HEK293T (cell line): ENCODE measurements around the gene CCT6A.
"Not testable (repeated sequence)": the region's sequence is repeated elsewhere in the genome, so short reads cannot be mapped to it uniquely, and the experiment has no call there.

Source experiments
- CTCF ChIA-PET: fragments of 350-600 bp; formaldehyde crosslinking; extraction: SDS; loops from one replicate; lab custom pipeline; 2021; ENCODE audit warnings: antibody characterized with exemption, inconsistent platforms; lab: Yijun Ruan, JAX
- POLR2A ChIA-PET: fragments of 350-600 bp; formaldehyde crosslinking; extraction: SDS; loops from one replicate; lab custom pipeline; 2020; ENCODE audit warnings: antibody characterized with exemption, inconsistent platforms; lab: Yijun Ruan, JAX
- DNase-seq: peaks from one replicate; pipeline ENCODE4 v3.0.0; 2012; ENCODE audit warnings: mixed read lengths; ENCODE audit errors: extremely low spot score
- ARNT ChIP-seq: fragments of 450-650 bp; IDR thresholded peaks from 2 replicates; pipeline ENCODE4 v1.6.1; 2017; ENCODE audit warnings: mild to moderate bottlenecking
- BHLHE40 ChIP-seq: fragments of 450-650 bp; IDR thresholded peaks from 2 replicates; pipeline ENCODE4 v1.6.1; 2016; ENCODE audit warnings: mild to moderate bottlenecking, moderate library complexity, borderline replicate concordance
- CTBP1 ChIP-seq: fragments of 450-650 bp; IDR thresholded peaks from 2 replicates; pipeline ENCODE4 v1.6.1; 2016; ENCODE audit warnings: borderline replicate concordance
- ELF4 ChIP-seq: fragments of 450-650 bp; IDR thresholded peaks from 2 replicates; pipeline ENCODE4 v1.6.1; 2017; ENCODE audit warnings: antibody characterized with exemption
- FOXA1 ChIP-seq: fragments of 450-650 bp; IDR thresholded peaks from 2 replicates; pipeline ENCODE4 v1.6.1; 2016; ENCODE audit warnings: mild to moderate bottlenecking
- FOXK2 ChIP-seq: fragments of 450-650 bp; IDR thresholded peaks from 2 replicates; pipeline ENCODE4 v1.6.1; 2016; ENCODE audit warnings: mild to moderate bottlenecking
- FOXM1 ChIP-seq: fragments of 450-650 bp; IDR thresholded peaks from 2 replicates; pipeline ENCODE4 v1.6.1; 2017; ENCODE audit warnings: mild to moderate bottlenecking, borderline replicate concordance
- HDGF ChIP-seq: fragments of 450-650 bp; IDR thresholded peaks from 2 replicates; pipeline ENCODE4 v1.6.1; 2017; ENCODE audit warnings: antibody characterized with exemption, borderline replicate concordance
- L3MBTL2 ChIP-seq: fragments of 450-650 bp; conservative IDR thresholded peaks from 2 replicates; pipeline ENCODE4 v1.6.1; 2016; ENCODE audit warnings: mild to moderate bottlenecking
- LEF1 ChIP-seq: fragments of 450-650 bp; IDR thresholded peaks from 2 replicates; pipeline ENCODE4 v1.6.1; 2017; ENCODE audit warnings: mild to moderate bottlenecking, borderline replicate concordance
- NFRKB ChIP-seq: fragments of 450-650 bp; IDR thresholded peaks from 2 replicates; pipeline ENCODE4 v1.6.1; 2016; ENCODE audit warnings: mild to moderate bottlenecking, moderate library complexity
- SP1 ChIP-seq: fragments of 450-650 bp; IDR thresholded peaks from 2 replicates; pipeline ENCODE4 v1.6.1; 2017
- SUZ12 ChIP-seq: fragments of 450-650 bp; IDR thresholded peaks from 2 replicates; pipeline ENCODE4 v1.6.1; 2016; ENCODE audit warnings: mild to moderate bottlenecking
- TARDBP ChIP-seq: fragments of 450-650 bp; IDR thresholded peaks from 2 replicates; pipeline ENCODE4 v1.6.1; 2016
- ZNF384 ChIP-seq: fragments of 450-650 bp; IDR thresholded peaks from 2 replicates; pipeline ENCODE4 v1.6.1; 2016
- TF ChIP-seq, protein P1 (sequence below): fragments of 450-650 bp; IDR thresholded peaks from 2 replicates; pipeline ENCODE4 v1.6.1; 2016

The CCT6A gene

GRCh38 chr7:56051053-56051338 is 569 bp upstream of the CCT6A start:
- CTCF ChIA-PET, result interaction anchor here (0.6 to 1.5 kb wide), 3 partner anchors 12 to 438 kb away, joined by 3 to 4 read pairs (median 3); no protein-coding TSS in a partner anchor
- TF ChIP-seq SP1, result no peak
- no peak for TF ChIP-seq FOXM1
- TF ChIP-seq, protein P1, sequence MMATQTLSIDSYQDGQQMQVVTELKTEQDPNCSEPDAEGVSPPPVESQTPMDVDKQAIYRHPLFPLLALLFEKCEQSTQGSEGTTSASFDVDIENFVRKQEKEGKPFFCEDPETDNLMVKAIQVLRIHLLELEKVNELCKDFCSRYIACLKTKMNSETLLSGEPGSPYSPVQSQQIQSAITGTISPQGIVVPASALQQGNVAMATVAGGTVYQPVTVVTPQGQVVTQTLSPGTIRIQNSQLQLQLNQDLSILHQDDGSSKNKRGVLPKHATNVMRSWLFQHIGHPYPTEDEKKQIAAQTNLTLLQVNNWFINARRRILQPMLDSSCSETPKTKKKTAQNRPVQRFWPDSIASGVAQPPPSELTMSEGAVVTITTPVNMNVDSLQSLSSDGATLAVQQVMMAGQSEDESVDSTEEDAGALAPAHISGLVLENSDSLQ, result no peak
- TF ChIP-seq SUZ12, result no peak
- TF ChIP-seq NFRKB, result no peak
- TF ChIP-seq BHLHE40, result no peak
- no peak for TF ChIP-seq HDGF
- TF ChIP-seq FOXK2, result no peak
- no peak for TF ChIP-seq FOXA1
- no peak for TF ChIP-seq L3MBTL2
- no peak for TF ChIP-seq ELF4
- TF ChIP-seq LEF1, result no peak
- TF ChIP-seq ZNF384, result no peak
- TF ChIP-seq TARDBP, result no peak
- TF ChIP-seq ARNT, result no peak
- no peak for TF ChIP-seq CTBP1
- no peak for DNase-seq
- POLR2A ChIA-PET, result interaction anchor here (0.8 to 2.6 kb wide), 20 partner anchors 8 to 1292 kb away, joined by 3 to 79 read pairs (median 4); partner anchors contain the start of genes CHCHD2, NIPSNAP2, SEC61G and SUMF2

DNA sequence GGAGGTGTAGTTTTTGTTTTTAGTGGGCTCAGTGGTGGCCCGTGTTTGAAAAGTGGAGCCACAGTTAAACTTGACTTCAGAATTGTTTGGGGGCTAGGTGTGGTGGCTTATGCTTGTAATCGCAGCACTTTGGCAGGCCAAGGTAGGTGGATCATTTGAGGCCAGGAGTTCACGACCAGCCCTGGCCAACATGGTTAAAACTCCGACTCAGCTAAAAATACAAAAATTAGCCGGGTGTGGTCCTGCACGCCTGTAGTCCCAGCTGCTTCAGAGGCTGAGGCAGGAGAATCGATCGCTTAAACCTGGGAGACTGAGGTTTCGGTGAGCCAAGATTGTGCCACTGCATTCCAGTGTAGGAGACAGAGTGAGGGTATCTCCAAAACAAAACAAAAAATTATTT is 1.8 kb downstream of the CCT6A start:
- no peak for DNase-seq
- POLR2A ChIA-PET, result interaction anchor here (1.6 to 3.3 kb wide), 2 partner anchors 10 to 11 kb away, joined by 5 to 12 read pairs; partner anchors contain the start of gene SUMF2
- CTCF ChIA-PET, result no interaction called here
- TF ChIP-seq SUZ12 (no peak), ELF4 (no peak), ARNT (no peak), SP1 (no peak), NFRKB (no peak), LEF1 (no peak), BHLHE40 (no peak), L3MBTL2 (no peak), FOXA1 (no peak), HDGF (no peak), CTBP1 (no peak)
- TF ChIP-seq, protein P1, result no peak

- TF ChIP-seq BHLHE40, result no peak
- no peak for TF ChIP-seq FOXM1
- no peak for TF ChIP-seq ELF4
- TF ChIP-seq FOXK2, result no peak
- no peak for TF ChIP-seq ZNF384
- TF ChIP-seq HDGF, result no peak
- no peak for TF ChIP-seq FOXA1
- no peak for TF ChIP-seq L3MBTL2
- TF ChIP-seq SP1, result no peak
- TF ChIP-seq, protein P1, result no peak
- no peak for TF ChIP-seq SUZ12
- no peak for TF ChIP-seq LEF1
- TF ChIP-seq CTBP1, result no peak
- TF ChIP-seq ARNT, result no peak
- no peak for TF ChIP-seq TARDBP
- POLR2A ChIA-PET, result interaction anchor here (1.6 to 3.3 kb wide), 2 partner anchors 9 to 11 kb away, joined by 5 to 12 read pairs; partner anchors contain the start of gene SUMF2
- CTCF ChIA-PET, result no interaction called here
- no peak for DNase-seq
These were observed 2.4 kb downstream of the CCT6A start for GRCh38 chr7:56053993-56054392.

- CTCF ChIA-PET, result interaction anchor here (1.0 kb wide), 1 partner anchor 11 kb away, joined by 3 read pairs; the partner anchor contains the start of genes CCT6A and PSPH
- no peak for DNase-seq
- POLR2A ChIA-PET, result interaction anchor here (1.2 to 7.8 kb wide), 2 partner anchors 8 to 11 kb away, joined by 5 to 79 read pairs; partner anchors contain the start of genes CCT6A and PSPH
- TF ChIP-seq ZNF384, result no peak
These were observed 10.8 kb downstream of the CCT6A start for GRCh38 chr7:56062382-56062781.

DNA sequence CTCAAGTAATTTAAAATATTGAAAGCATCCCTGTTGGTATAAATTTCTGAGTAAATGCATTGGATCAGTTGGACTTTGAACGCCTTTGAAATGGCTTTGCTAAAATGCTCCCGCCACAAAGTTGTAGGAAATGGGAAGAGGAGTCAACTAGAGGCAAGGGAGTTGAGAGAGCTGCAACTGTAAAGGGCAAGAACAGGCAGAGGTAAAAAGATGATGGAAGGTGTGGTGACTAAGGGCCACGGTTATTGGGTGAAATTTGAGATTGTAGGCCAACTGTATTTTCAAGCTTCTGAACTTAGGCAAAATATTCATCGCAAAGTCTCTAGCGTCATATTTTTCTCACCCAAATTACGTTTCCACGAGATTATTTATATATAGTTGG is 11.9 kb downstream of the CCT6A start:
- CTCF ChIA-PET, result interaction anchor here (1.0 kb wide), 1 partner anchor 11 kb away, joined by 3 read pairs; no protein-coding TSS in a partner anchor
- TF ChIP-seq L3MBTL2 (0 out of 2 replicates have a peak, but pooled peaks have one; percentile 10), HDGF (no peak), ZNF384 (no peak)
- DNase-seq, result no peak
- POLR2A ChIA-PET, result interaction anchor here (0.7 to 7.8 kb wide), 6 partner anchors 9 to 107 kb away, joined by 3 to 79 read pairs (median 5); partner anchors contain the start of genes CCT6A and PSPH

- ChIA-PET POLR2A (interaction anchor here (0.7 to 7.8 kb wide), 6 partner anchors 10 to 107 kb away, joined by 3 to 79 read pairs (median 5); partner anchors contain the start of genes CCT6A and PSPH), CTCF (interaction anchor here (1.0 to 1.9 kb wide), 2 partner anchors 10 kb away, joined by 3 to 10 read pairs; no protein-coding TSS in a partner anchor)
- peak; percentile 94 for DNase-seq
- TF ChIP-seq ELF4 (0 out of 2 replicates have a peak, but pooled peaks have one; percentile 36), FOXA1 (no peak)
These were observed 12.5 kb downstream of the CCT6A start, which contains the start of gene SUMF2 for GRCh38 chr7:56063882-56064625. Gene SUMF2, plus strand, starts transcription at chr7:56064286. Its CDS starts 26 bp downstream, at chr7:56064312.

DNA sequence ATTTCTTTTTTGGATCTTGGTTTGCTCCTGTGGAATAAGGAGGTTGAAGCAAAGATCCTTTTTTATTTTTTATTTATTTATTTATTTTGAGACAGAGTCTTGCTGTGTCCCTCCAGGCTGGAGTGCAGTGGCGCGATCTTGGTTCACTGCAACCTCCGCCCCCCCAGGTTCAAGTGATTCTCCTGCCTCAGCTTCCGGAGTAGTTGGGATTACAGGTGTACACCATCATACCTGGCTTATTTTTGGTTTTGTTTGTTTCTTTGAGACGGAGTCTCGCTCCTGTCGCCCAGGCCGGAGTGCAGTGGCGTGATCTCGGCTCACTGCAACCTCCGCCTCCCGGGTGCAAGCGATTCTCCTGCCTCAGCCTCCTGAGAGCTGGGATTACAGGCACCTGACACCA is 14.8 kb downstream of the CCT6A start:
- ChIA-PET CTCF (interaction anchor here (1.9 kb wide), 1 partner anchor 8 kb away, joined by 10 read pairs; no protein-coding TSS in a partner anchor), POLR2A (interaction anchor here (1.4 to 7.8 kb wide), 3 partner anchors 15 to 40 kb away, joined by 4 to 79 read pairs (median 6); partner anchors contain the start of genes CCT6A, CHCHD2 and PSPH)
- not testable (repeated sequence) for DNase-seq
